Right ventricle myocardium inferior (tissue), 1 donor: ENCODE data around the gene ARHGAP15. TPM values are rescaled to one million over a fixed set of nuclear protein-coding genes. Genes with fewer than 3 reads are reported as not detected.

ENCODE experiments used
- ATAC-seq: fragments of 200-7000 bp; cut with Tn5 transposase; one replicate; pipeline ENCODE4 v1.9.1; 2020; ENCODE audit warnings: mild to moderate bottlenecking, moderate library complexity
- DNase-seq: peaks from one replicate; pipeline ENCODE4 v3.0.0; 2021; ENCODE audit errors: missing footprints
- intact Hi-C: fragments of 100-400 bp; cut with DNase I; formaldehyde crosslinking; loops from one replicate; pipeline ENCODE4 v1.11.0; 2022
- total RNA-seq: library from RNA; stranded (reverse); fragmentation: NEBNext Ultra II Directional; extraction: Animal tissue kit (Norgen Biotek cat#: 25700); gene quantifications from one replicate; pipeline ENCODE4 v1.2.1, GENCODE V29; 2021
- donor health status: DM: no; HTN: yes; CAD: no; lungs with severe emphysema.

Gene ARHGAP15
- total RNA-seq, 1 donor from 2014 or later = 4.2 TPM

- DNase-seq (no peak), ATAC-seq (no peak)
- intact Hi-C loops = no loop called here
These were observed 225.0 kb downstream of the ARHGAP15 start for GRCh38 chr2:143354050-143354750.

- ATAC-seq (no peak), DNase-seq (no peak)
- intact Hi-C loops = no loop called here
These were observed 226.7 kb downstream of the ARHGAP15 start for GRCh38 chr2:143355870-143356269.

GRCh38 chr2:143356336-143356735 is 227.1 kb downstream of the ARHGAP15 start:
- DNase-seq (no peak), ATAC-seq (no peak)
- intact Hi-C loops = no loop called here

GRCh38 chr2:143356736-143357446 is 227.7 kb downstream of the ARHGAP15 start:
- intact Hi-C loops = no loop called here

GRCh38 chr2:143357966-143358365 is 228.7 kb downstream of the ARHGAP15 start:
- no peak for DNase-seq
- no peak for ATAC-seq
- intact Hi-C loops = no loop called here

More at GRCh38 chr2:143356736-143357446, 227.7 kb downstream of the ARHGAP15 start:
- ATAC-seq = no peak
- DNase-seq = no peak

- no peak for DNase-seq
- no peak for ATAC-seq
- intact Hi-C loops = no loop called here
These were observed 232.1 kb downstream of the ARHGAP15 start for GRCh38 chr2:143361346-143361745.

GRCh38 chr2:143371616-143372015 is 242.4 kb downstream of the ARHGAP15 start:
- no peak for ATAC-seq
- intact Hi-C loops = no loop called here
- DNase-seq = no peak

- DNase-seq (no peak), ATAC-seq (no peak)
- intact Hi-C loops = no loop called here
These were observed 246.2 kb downstream of the ARHGAP15 start for GRCh38 chr2:143375384-143375880.

GRCh38 chr2:143378996-143379395 is 249.8 kb downstream of the ARHGAP15 start:
- ATAC-seq (no peak), DNase-seq (no peak)
- intact Hi-C loops = no loop called here

- ATAC-seq = no peak
- intact Hi-C loops = no loop called here
- no peak for DNase-seq
These were observed 250.7 kb downstream of the ARHGAP15 start for GRCh38 chr2:143379955-143380354.

- intact Hi-C loops = no loop called here
- DNase-seq (peak; percentile 54), ATAC-seq (no peak)
These were observed 253.4 kb downstream of the ARHGAP15 start for GRCh38 chr2:143382573-143382972.

GRCh38 chr2:143383016-143383415 is 253.8 kb downstream of the ARHGAP15 start:
- intact Hi-C loops = no loop called here
- ATAC-seq = no peak

GRCh38 chr2:143384111-143384510 is 254.9 kb downstream of the ARHGAP15 start:
- intact Hi-C loops = no loop called here
- ATAC-seq = no peak
- no peak for DNase-seq

More at GRCh38 chr2:143383016-143383415, 253.8 kb downstream of the ARHGAP15 start:
- no peak for DNase-seq

- intact Hi-C loops = no loop called here
- no peak for DNase-seq
- ATAC-seq = no peak
These were observed 261.0 kb downstream of the ARHGAP15 start for GRCh38 chr2:143390171-143390570.

GRCh38 chr2:143392358-143392757 is 263.1 kb downstream of the ARHGAP15 start:
- ATAC-seq = no peak
- intact Hi-C loops = no loop called here
- no peak for DNase-seq

GRCh38 chr2:143394062-143394461 is 264.8 kb downstream of the ARHGAP15 start:
- ATAC-seq (no peak), DNase-seq (no peak)
- intact Hi-C loops = no loop called here

GRCh38 chr2:143397884-143398614 is 268.8 kb downstream of the ARHGAP15 start:
- ATAC-seq = no peak
- intact Hi-C loops = no loop called here
- DNase-seq = no peak

GRCh38 chr2:143398781-143399180 is 269.6 kb downstream of the ARHGAP15 start:
- ATAC-seq (no peak), DNase-seq (no peak)
- intact Hi-C loops = no loop called here

GRCh38 chr2:143399631-143400069 is 270.4 kb downstream of the ARHGAP15 start:
- no peak for ATAC-seq
- DNase-seq = no peak
- intact Hi-C loops = no loop called here
